Muscle of back (tissue), 11 donors: ENCODE data around the gene PSG7. TPM values are rescaled to one million over a fixed set of nuclear protein-coding genes. Genes with fewer than 3 reads are reported as not detected.
"Not testable (repeated sequence)": the region's sequence is repeated elsewhere in the genome, so short reads cannot be mapped to it uniquely, and the experiment has no call there.

ENCODE experiments used
- DNase-seq, 3 donors: peaks; one replicate each; pipeline versions ENCODE4 v3.0.0 to v3.0.0-alpha.2; 2013
- polyA plus RNA-seq, 10 donors: library from polyadenylated mRNA; unstranded; fragments of 120-200 nt; gene quantifications; one replicate each; pipeline ENCODE4 v1.2.1, GENCODE V29; 2013; ENCODE audit not compliant: insufficient read length in 10 of 10

PSG7 gene
- polyA plus RNA-seq, 10 donors: 0.10 to 1.8 (median 0.29) TPM; not detected in 3

DNA sequence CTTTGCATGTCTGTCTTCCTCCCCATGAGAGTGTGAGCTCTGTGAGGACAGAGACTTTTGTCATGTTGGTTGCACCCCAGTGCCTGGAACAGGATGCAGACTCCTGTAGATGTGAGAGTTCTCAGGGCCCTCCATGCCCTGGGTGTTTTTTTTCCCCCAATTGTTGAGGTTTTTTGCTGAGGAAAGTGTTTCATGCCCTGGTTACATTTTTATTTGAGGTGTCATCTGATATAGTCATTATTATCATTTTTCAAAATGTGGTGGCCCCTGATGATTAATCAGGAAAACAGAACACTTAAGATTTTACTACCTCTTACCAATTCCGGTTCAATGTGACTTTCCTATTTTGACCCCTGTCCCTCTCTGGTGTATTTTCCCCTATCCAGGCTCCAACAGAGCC is 20.1 kb downstream of the PSG7 start:
- DNase-seq: not testable (repeated sequence)

DNA sequence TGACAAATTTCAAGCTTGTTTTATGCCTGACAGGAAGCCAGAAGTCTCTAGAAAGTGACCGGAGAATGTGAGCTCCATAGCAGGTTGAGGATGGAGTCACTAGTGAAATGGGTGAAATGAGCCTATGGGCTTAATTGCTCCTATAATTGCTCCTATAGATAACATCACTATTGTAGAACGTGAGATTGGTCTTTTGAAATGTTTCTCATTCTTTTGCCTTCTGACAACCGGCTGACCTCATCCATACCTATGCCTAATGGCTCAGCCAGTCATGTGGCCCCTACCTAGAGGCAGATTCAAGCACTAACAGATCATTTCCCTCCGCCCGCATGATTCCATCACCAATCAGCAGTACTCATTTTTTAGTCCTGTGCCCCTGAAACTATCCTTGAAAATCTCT is 23.5 kb downstream of the PSG7 start:
- DNase-seq: not testable (repeated sequence)

DNA sequence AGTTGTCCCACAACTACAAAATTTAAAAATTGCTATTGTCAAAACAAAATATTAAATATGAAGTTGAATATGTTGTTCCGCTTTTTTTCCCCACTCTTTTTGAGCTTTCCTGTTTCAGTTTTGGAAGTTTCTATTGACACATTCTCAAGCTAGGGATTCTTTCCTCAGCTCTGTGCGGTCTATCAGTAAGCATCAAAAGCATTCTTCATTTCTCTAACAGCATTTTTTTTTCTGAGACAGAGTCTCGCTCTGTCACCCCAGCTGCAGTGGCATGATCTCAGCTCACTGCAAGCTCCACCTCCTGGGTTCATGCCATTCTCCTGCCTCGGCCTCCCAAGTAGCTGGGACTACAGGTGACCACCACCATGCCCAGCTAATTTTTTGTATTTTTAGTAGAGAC is 24.1 kb downstream of the PSG7 start:
- DNase-seq: not testable (repeated sequence)

DNA sequence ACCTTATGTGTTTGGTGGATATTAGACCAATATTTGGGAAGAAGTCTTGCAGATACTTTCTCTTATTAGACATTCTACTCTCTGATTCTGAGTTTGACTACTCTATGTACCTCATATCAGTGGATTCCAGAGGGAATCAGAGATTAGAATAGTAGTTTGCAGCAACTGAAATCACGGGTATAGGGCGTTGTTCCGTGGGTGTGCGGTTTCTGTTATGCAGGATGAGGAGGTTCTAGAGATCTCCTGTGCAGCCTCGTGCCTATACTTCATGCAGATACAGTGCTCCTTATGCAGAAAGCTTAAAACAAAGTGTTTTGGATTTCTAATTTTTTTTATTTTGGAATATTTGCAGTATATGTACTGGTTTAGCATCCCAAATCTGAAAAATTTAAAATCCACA is 25.3 kb downstream of the PSG7 start:
- DNase-seq: not testable (repeated sequence)

DNA sequence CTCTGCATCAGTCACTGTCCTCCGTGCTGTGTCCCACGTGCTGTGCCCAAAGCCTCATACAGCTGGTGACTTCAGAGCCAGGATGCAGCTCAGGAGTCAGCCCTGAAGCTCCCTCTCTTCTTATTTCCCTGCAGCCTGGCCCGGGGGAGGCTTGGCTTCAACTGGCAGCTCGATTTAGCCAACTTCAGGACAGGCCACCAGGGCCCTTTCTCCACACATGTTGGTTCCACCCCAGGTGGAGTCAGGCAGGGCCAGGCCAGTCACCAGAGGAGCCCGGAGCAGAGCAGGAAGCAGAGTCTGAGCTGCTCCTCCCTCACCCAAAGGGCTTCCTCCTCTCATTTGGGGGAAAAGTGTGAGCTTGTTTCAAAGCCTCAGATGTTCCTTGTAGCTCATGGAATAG is 30.8 kb downstream of the PSG7 start:
- not testable (repeated sequence) for DNase-seq

DNA sequence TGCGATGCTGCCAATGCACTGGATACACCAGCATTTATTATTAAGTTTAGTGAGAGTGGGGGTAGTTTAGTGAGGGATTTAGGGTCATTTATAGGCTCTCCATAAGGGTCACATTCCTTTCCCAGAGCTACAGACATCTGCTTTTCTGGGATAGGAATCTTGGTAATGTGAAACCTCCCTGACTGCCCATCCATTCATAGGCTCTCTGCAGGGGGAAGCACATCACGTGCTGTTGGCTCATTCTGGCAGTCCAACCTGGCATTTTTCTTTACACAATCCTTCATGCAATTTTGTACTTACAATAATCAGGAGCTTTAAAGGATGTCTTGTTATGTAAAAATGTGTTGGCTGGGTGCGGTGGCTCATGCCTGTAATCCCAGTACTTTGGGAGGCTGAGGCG is 36.4 kb downstream of the PSG7 start:
- not testable (repeated sequence) for DNase-seq

DNA sequence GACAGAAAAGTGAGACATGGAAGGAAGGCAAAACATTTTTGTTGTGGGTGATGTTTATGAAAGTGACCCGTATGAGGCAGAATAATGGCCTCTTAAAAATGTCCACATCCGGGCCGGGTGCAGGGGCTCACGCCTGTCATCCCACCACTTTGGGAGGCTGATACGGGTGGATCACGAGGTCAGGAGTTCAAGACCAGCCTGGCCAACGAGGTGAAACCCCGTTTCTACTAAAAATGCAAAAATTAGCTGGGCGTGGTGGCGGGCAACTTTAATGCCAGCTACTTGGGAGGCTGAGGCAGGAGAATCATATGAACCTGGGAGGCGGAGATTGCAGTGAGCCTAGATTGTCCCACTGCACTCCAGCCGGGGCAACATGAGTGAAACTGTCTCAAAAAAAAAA is 37.3 kb downstream of the PSG7 start:
- not testable (repeated sequence) for DNase-seq

DNA sequence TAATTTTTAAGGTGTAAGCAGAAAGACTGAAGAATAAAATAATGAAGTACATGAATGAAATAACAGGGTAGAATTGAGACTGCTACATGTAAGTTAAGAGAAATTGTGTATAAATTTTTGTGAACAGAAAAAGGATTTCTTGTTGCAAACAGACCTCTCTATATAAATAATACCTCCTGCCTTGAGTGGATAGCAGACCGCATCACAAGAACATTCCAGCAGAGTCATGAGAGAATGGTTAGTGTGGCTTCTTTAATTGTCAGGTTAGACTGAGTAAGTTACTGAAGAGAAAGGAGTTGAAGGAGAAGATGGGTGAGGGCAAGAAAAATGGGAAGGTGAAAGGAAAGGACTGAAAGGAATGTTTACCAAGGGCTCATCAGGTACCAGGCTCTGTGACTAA is 37.9 kb downstream of the PSG7 start:
- DNase-seq: not testable (repeated sequence)

DNA sequence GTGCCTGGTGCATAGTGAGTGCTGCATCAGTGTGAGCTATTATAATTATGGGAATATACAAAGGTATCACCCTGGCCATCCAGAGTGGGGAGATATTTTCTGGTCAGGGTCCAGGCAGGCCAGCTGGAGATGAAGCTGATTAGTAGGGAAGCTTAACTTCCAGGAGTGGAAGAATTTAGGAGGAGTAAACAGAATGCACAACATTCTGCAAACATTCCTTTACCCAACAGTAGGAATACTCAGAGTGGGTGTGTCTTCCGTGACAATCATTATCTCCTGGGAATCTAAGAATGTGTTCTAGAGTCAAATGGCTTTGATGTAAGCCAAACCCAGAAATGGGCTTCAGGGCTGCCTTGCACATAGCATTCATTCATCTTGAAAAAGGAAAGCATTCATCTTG is 38.4 kb downstream of the PSG7 start:
- not testable (repeated sequence) for DNase-seq

DNA sequence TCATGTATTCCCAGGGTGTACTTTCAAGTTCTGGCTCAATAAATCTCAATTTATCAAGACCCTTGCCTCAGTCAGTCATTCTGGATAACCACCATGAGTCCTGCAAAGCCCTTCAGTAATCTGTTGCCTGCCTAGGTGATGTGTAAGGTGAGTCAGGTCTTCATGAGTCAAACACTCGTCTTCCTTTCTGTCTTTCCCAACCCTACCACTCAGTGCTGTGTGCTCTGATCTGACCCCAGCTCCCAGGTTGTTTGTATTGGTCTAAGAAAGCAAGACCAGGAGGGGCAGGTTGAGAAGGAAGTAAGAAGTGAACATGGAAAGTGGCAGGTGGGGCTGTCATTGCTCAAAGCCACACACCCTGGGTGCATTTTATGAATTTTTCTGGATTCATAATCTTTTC is 39.3 kb downstream of the PSG7 start:
- DNase-seq: not testable (repeated sequence)

DNA sequence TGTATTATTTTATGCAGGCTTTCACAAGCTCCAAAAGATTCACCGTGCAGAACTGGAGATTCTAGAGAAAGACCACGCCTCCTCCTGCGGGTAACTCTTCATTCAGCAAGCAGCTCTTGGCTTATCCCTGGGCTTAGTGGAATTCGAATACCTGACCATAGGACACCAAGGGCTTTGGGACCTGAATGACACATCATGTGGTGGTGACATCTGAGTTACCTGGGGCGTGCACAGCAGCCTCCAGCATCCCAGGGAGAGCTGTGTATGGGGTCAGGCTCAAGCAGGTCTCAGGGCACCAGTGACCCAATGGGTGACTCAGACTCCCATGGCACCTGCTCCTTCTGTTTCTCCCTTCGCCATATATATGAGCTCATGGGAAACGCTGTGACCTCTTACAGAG is 46.6 kb downstream of the PSG7 start:
- DNase-seq: not testable (repeated sequence)

DNA sequence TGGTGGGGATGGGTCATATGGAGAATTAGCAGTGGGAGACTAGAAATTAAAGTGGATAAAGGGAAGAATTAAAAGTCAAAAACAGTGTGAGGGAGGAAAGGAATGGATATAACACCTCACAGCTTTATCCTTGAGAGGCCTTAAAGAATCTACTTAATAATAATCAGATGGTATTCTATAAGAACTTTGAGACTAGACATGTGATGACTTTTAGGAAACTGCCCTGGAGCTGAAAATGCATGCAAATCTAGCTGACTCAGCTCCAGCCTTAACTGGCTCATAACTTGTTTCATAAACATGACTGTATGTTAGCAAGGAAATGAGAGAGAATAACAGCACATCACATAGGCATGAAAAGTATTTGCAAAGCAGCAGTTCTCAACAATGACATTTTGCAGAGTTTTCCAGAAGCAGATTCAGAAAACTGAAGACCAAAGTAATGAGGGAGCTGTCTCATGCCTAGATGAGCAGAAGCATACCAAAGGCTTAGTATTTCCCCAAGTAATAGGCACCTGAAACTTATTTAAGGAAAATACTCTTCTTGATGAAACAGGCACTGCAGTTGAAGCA is 49.0 kb downstream of the PSG7 start:
- not testable (repeated sequence) for DNase-seq

DNA sequence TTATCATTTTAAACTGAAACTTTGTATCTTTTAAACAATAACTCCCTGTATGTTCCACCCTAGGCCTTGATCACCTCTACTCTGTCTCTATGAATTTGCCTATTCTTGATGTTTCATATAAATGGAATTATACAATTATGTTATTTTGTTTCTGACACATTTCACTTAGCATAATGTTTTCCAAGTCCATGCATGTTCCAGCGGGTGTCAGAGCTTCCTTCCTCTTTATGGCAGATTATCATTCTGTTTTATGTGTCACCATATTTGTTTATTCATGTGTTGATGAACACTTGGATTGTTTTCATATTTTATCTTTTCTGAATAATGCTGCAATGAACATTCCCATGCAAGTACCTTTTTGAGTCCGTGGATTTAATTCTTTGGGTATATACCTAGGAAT is 54.3 kb downstream of the PSG7 start:
- DNase-seq: not testable (repeated sequence)

DNA sequence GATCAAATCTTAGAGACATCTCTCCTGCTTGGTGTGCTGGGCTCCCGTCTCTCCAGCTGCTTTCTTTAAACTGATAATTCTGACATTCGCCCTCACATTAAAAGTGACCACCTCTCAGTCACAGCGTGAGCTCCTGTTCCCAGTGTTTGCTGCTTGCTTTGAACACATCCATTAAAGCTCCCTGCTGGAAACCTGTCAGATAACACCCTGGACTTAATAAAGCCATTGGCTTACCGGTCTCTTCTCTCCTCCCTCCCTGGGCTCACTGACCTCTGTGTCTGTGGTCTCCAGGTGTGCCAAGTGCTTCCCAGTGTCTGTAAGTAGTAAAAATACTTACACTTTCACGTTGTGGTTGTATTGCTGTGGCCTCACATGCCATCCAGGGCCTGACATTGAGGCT is 55.0 kb downstream of the PSG7 start:
- DNase-seq: not testable (repeated sequence)

DNA sequence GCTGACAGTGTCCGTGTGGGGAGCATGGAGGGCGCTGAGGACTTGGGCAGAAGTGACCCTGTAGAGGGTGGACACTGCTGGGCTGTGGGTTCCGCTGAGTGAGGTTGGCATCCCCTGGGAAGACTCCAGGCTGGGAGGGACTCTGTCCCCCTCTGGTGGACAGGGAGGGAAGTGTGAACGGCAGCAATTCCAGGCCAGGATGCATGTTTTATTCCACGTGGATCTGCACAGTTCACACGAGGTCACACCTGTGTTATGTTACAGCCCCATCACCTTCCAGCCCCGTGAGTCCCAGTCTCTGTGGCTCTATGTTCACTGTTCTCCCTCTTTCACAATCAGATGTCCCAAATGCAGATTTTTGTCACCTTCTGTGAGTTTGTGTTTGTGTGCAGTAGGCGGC is 55.7 kb downstream of the PSG7 start:
- DNase-seq: not testable (repeated sequence)

DNA sequence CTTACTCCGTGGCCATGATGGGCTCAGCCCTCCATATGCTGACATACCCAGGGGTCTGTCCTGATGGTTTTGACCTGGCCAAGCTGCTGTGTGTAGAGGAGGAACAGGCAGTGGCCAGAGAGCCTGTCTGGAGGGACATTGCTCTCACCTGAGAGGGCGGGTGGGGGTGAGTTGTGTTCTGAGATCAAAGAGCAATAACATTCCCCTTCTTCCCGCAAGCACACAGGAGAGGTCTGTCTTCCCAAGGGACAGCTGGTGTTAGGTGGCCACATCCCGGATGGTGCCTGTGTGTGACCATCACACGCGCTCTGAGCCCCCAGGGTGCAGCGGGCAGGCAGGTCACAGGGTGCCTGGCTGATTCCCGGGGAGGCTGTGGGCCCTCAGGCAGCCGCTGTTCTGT is 56.4 kb downstream of the PSG7 start:
- DNase-seq: not testable (repeated sequence)

DNA sequence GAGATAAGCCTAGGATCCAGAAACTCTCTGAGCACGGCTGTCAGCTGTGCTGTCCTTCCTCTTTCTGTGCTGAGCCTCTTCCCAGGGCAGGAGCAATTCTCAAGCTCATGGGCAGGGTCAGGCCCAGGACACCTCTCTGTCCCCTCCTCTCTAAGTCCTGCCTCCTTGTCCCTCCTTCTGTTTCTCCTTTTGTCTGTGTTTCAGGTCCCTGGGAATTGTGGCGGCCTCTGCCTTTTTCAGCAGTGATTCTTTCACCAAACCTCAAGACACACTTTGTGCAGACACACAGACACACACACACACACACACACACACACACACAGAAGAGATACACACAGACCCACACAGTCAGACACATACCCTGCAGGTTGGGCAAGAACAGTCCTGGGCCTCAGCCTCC is 57.4 kb downstream of the PSG7 start, which contains the start of gene PSG1:
TSS of gene PSG1 (minus strand) at position 101 of the 400 bp plus-strand sequence. CDS start 132 bp downstream, outside the sequence.
- DNase-seq: no peak

DNA sequence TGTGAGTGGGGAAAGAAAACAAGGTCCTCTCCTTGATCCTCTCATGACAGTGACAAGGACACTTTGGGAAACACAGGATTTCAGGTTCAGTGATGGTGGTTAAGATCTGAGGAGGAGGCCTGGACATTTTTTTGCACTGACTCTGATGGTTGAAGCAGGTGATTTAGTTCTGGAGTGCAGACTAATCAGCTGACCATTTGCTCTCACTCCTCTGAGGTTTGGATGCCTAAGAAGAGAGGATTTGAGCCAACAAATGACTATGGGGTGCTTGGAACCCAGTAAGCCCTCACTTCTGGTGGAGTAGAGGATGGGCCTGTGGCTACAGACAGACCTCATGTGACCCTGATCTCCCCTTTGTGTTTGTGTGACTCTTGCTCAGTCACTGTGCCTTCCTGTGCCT is 60.4 kb downstream of the PSG7 start:
- not testable (repeated sequence) for DNase-seq

DNA sequence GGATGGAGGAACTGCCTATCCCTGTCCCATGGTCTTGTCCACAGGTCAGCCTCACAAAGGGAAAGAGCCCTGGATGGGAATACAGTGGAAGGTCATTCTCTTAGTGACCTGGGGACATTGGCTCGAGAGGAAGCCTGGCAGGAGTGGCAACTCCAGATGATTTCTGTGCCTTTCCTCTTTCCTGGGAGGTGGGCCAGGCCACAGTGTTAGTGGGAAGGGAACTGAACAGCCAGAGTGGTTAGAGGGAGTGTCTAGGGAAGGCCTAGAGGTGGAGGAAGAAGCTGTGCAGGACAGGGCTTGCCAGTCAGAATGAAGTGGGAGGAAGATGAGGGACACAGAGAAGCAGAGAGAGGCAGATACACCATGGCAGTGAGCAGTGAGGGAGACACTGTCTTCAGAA is 61.1 kb downstream of the PSG7 start:
- not testable (repeated sequence) for DNase-seq

DNA sequence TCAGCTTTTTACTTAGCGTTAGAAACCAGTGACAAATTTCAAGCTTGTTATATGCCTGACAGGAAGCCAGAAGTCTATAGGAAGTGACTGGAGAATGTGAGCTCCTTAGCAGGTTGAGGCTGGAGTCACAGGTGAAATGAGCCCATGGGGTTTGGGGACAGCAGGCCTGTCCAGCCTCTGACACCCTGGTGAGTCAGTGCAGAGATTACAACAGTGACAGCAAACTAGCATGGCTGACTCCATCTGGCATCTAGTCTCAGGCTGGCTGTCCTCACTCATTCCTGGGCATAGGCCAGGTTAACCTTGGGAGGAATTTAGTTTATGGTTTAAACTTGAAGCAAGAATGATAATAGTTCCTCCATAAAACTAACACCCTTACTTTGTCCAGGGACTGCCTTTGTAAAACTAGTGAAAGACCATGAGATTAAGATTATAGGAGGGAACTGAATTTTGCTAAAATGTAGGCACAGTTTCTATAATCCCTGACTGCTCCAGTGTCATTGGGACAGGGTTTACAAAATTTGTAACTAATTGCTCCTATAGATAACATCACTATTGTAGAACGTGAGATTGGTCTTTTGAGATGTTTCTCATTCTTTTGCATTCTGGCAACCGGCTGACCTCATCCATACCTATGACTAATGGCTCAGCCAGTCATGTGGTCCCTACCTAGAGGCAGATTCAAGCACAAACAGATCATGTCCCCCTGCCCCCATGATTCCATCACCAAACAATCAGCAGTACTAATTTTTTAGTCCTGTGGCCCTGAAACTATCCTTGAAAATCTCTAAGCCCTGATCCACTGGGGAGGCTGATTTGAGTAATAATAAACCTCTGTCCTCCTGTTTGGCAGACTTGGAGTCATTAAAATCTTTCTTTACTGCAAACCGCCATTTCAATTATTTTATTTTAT is 61.9 kb downstream of the PSG7 start:
- peak in 1 of 3 donors; percentile 21 for DNase-seq

DNA sequence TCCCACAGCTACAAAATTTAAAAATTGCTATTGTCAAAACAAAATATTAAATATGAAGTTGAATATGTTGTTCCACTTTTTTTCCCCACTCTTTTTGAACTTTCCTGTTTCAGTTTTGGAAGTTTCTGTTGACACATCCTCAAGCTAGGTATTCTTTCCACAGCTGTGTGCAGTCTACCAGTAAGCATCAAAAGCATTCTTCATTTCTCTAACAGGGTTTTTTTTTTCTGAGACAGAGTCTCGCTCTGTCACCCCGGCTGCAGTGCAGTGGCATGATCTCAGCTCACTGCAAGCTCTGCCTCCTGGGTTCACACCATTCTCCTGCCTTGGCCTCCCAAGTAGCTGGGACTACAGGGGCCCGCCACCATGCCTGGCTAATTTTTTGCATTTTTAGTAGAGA is 62.9 kb downstream of the PSG7 start:
- not testable (repeated sequence) for DNase-seq
